Measurements from ENCODE around the gene MPP2.

DNA sequence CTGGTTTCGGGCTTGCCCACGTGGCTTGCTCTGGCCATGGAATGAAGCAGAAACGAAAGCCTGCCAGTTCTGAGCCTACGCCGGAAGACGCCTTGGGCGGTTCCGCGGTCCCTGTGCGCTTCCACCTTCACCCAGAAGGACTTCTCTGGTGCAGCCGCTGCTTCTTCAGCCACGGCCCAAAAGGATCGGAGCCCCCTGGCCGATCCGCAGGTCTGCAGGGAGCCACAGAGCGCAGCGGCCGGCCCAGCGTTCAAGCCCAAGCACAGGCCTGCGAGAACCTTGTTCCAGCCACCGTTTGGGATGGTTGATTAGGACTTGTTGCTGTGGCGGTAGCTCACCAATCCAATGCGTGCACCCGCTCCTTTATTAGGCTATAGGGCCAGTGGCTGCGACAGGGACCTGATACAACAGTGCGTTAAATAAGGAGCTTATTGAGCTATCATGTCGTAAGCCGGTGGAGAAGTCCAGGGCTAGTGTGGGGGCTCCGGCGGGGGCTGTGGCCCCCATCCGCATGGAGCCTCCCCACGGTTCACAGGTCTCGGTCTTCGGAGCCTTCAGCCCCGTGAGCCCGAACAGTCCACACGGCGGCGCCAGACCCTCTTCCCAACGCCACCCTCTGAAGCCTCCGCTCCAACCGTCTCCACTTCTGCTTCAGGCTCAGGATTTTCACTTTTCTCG, 10.2 kb upstream of the MPP2 start:
- TF ChIP-seq, protein P1, sequence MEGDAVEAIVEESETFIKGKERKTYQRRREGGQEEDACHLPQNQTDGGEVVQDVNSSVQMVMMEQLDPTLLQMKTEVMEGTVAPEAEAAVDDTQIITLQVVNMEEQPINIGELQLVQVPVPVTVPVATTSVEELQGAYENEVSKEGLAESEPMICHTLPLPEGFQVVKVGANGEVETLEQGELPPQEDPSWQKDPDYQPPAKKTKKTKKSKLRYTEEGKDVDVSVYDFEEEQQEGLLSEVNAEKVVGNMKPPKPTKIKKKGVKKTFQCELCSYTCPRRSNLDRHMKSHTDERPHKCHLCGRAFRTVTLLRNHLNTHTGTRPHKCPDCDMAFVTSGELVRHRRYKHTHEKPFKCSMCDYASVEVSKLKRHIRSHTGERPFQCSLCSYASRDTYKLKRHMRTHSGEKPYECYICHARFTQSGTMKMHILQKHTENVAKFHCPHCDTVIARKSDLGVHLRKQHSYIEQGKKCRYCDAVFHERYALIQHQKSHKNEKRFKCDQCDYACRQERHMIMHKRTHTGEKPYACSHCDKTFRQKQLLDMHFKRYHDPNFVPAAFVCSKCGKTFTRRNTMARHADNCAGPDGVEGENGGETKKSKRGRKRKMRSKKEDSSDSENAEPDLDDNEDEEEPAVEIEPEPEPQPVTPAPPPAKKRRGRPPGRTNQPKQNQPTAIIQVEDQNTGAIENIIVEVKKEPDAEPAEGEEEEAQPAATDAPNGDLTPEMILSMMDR (IDR thresholded peaks at IDR 0.05) = peak in 1 of 4 experiments; percentile 14
- no peak for TF ChIP-seq POLR2A (IDR thresholded peaks at IDR 0.05)
